ENCODE data around the gene TRABD.

Gene TRABD

DNA sequence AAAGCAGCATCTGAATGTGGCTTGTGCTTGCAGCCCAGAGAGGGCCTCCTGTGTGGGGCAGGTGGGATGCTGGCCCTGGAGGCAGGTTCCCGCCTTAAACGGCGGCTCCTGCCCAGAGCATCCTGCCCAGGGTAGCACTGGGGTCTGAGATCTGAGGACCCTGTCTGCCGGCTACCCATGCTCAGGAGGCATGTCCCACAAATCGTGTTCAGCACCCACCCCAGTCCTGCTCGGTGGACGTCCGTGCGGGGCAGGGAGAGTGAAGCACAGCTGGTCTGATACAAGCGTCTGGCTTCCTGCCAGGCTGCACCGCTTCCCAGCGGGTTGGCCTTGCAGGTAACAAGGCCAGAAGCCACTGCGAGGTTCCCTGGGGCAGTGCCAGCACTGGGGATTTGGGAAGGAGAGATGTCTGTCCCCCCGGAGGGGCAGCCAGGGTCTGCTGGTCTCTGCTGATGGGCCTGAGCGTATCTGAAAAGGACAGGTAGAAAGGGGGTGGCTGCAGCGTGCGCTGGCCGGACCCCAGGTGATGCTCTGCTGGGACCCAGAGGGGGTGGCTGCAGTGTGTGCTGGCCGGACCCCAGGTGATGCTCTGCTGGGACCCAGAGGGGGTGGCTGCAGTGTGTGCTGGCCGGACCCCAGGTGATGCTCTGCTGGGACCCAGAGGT lies 3.6 kb downstream of the TRABD start:
- no peak for DNase-seq (ENCODE audit: low read depth)

DNA sequence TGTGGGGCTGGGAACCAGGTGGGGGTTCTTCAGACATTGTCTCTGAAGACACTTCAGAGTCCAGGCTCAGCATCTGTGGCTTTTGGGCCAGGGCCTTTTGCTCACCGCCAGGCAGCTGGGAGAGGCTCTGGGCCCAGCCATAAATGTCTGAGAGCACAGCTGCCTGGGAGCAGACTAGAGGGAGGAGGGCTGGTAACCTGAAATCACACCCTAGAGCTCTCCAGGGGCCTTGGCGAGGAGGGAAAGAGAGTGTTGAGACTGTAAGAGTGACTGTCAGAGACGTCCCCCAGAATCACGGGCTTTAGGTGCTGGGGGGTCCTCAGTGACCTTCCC lies 4.1 kb downstream of the TRABD start:
- no peak for DNase-seq (ENCODE audit: low read depth)

DNA sequence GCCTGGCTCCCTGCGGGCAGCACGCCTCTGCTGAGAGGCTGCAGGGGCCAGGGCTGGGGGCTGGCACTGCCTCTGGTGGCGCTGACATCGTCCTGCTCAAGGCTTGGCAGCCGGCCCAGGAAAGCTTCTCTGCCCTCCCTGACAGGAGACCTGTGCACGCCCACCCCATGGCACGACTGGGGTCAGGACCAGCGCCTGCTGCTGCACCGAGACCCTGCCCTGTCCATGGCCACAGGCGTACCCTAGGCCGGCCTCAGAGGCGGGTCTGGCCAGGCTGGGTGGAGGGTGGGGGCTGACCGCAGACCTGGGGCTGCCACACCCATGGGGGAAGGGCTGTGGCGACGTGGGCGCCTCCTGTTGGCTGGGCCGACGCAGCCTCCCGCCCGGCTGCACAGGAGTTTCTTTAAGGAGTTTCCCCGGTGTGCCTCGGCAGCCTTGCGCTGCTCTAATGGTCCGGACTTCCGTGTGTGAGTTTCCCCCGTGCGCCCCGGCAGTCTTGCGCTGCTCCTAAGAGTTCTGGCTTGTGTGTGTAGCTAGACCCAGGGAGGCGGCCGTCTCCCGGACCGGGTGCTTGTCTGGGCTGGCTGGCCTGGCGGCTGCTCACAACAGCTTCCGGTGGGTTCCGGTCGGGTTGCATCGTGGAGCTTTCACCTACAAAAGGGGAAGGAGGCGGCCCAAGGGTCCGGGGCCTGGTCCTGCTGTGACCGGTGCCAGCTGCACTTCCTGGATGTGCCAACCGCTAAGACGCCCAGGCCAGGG lies 4.6 kb downstream of the TRABD start:
- DNase-seq (ENCODE audit: low read depth), result peak; percentile 47

DNA sequence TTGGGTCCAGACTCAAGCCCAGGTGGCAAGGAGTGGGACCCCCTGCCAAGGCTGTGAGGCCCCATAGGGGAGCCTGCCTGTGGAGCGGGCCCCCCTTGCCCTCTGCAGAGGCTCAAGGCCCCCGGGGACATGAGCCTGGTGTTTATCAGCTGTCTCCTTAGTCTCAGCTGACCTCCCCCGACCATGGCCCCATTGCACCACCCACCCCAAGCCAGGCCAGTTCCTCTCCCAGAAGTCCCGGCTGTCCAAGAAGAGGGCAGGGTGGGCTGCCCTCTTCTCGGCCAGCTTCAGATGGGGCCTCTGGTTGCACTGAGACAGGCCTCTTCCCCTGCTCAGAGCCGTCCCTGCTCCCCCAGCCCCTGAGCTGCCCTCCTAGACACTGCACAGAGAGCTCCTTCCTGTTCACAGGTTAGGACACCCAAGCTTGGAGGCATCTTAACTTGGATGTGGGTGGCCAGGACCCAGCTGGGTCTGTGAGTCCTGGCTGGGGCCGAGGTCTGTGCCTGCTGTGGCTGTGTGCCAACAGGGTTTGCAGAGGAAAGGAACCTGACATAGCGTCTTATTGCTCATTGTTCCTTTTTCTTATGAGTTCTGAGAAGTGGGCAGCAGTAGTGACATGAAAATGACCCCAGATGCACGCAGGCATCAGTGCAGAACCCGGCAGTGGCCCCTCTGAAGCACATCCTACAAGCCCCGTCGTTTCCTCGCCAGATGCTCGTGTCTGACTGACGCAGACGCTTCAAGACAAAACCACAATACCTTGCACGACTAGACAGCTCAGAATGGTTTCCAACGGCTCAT lies 5.4 kb downstream of the TRABD start:
- peak; percentile 48 for DNase-seq (ENCODE audit: low read depth)

DNA sequence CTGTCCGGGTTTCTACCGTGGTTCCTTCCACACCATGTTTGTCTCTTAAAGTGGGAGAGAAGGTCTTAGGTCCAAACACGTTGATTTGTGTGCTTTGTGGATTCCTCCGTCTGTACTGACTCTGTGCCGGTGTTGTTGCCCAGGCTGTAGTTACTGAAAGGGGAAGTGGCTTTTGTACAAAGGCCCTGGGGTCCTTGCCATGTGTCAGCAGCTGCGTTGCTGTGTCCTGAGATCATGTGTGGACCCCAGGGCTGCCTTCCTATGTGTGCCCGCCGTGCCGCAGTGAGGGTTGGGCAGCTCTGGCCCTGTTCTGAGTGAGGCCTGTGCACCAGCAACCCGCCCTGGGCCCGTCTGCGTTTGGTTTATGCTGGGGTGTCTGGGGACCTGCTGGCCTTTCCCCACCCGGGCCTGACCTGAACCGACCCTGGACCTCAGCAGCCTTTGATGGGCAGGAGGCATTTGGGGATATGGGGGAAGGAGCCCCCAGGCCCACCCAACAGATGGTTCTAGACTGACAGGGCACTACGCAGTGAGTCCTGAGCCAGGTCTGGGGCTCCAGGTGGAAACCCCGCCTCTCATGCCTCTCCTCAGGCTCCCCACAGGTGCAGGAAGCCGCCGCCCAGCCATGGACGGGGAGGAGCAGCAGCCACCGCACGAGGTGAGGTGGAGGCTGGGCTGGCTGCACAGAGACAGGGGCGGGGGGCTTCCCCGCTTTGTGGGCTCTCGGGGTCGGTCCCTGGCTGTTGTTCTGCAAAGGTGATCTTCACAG lies 6.9 kb downstream of the TRABD start:
- DNase-seq (ENCODE audit: low read depth), result no peak

DNA sequence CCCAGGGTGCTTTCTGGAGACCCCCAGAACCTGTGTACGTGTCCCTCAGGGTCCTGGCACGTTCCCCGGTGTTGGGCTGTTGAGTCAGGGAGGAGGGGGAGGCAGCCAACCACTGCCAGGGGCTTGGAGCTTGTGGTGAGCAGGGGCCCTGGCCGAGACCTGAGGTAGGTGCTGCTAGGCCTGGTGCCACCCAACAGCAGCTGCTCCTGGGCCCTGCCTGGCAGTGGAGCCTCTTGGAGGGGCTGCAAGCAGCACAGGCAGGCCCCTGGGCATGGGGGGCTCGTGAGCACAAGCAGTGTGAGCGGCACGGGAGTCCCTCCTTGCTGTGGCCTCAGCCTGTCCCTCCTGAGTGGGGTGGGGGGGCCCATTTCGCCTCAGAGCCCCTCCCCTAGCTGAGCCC lies 7.9 kb downstream of the TRABD start:
- DNase-seq (ENCODE audit: low read depth), result no peak

DNA sequence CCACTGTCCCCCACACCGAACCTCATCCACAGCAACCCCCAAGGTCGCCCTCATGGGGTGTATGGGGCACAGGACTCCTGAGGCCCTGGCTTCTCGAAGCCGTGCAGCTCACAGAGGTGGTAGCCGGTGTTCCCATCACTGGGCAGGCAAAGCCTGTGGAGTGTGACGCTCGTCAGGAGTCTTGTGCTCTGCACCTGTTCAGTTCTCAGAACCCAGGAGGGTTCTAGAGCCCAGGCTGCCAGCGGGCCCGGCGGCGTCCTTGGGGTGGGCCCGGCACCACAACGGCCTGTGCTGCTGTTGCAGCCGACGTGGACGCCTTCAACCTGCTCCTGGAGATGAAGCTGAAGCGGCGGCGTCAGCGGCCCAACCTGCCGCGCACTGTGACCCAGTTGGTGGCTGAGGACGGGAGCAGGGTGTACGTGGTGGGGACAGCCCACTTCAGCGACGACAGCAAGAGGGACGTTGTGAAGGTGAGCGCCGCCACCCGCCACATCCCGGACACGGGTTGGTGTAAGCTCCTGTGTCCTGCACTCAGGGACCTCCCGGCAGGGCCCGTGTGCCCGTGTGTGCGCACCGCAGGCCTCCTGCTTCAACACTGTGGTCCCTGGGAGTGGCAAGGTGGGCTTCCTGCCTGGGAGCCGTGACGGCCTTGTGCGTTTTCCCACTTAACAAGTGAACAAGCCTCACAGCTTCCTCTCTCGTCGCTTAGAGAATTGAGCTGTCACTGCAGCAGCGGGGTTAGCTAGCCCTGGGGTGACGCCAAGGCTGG lies 8.5 kb downstream of the TRABD start:
- DNase-seq (ENCODE audit: low read depth), result no peak

DNA sequence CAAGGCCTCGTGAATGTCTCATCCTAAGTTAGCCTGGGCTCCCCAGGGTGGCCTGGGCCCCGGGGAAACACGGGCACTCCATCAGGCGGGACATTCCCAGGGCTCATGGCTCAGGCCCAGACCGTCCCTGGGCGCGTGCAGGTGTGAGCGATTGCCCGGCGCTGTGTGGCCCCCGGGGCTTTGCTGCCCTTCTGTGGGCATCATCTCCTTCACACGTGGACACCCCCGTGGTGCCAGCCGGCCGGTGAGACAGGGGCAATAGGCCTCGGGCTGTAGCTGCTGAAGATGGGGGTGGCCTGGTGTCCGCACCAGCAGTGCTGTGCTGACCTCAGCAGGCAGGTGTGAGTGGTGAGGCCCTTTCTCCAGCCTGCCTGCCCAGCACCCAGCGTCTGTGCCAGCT lies 10.5 kb downstream of the TRABD start:
- DNase-seq (ENCODE audit: low read depth), result no peak

DNA sequence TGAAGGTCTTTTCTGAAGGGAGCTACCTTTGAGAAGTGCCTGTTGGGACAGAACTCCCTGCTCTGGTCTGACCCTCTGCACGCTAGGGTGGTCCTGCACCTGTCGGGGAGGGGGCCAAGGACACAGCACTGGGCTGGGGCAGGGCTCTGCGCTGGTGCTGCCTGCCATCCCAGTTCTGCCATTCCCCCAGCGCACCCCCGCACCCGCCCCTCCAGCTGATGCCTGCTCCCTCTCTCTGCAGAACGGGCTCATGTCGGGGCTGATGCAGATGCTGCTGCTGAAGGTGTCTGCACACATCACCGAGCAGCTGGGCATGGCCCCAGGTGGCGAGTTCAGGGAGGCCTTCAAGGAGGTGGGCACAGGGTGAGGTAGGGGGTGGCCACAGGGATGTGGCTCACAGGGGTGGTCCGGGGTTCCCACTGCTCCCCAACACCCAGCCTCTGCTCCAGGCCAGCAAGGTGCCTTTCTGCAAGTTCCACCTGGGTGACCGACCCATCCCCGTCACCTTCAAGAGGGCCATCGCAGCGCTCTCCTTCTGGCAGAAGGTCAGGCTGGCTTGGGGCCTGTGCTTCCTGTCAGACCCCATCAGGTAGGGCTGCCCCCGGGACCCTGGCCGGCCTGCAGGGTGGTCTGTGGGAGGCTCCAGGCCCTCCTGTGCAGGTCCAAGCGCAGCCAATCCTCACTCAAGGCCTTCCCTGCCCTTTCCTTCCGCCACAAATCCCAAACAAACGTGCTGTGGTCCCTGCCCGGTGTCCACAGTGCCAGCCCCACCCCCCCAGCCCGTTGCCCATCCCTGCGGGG lies 11.5 kb downstream of the TRABD start:
- DNase-seq (ENCODE audit: low read depth), result no peak

DNA sequence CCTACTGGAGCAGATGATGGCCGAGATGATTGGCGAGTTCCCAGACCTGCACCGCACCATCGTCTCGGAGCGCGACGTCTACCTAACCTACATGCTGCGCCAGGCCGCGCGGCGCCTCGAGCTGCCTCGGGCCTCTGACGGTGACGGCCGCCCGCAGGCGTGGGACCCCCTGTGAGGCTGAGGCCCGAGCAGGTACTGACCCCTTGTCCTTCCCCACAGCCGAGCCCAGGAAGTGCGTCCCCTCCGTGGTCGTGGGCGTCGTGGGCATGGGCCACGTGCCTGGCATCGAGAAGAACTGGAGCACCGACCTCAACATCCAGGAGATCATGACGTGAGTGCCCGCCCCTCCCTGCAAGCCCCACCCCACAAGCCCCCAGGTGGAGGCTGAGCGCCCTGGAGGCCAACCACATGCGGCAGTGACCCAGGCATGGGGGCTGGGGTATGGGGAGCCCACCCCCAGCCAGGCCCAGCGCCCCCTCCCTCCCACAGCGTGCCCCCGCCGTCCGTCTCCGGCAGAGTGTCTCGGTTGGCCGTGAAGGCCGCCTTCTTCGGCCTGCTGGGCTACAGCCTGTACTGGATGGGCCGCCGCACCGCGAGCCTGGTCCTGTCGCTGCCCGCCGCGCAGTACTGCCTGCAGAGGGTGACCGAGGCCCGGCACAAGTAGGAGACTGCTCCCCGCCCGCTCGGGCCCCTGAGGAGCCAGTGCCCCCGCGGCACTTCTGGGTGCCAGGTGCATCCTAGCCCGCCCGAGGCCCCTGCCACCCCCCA lies 12.3 kb downstream of the TRABD start:
- no peak for DNase-seq (ENCODE audit: low read depth)

DNA sequence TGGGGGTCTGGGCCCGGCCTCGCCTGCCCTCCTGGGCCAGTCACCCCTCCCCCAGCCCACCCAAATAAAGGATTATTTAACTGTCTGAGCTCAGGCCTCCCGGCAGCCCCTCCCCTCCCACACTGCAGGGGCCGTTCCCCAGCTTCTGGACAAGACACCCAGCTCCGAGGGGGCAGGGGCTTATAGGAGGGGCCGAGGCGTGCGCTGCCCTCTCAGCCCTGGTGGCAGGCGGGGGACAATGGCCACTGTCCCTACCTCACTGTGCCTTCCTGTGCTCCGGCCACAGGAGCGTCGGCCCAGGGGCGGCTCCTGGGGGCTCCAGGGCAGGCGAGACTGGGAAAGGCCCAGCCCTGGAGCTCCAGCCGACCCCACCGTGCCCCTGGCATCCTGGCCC lies 12.9 kb downstream of the TRABD start:
- DNase-seq (ENCODE audit: low read depth), result no peak

DNA sequence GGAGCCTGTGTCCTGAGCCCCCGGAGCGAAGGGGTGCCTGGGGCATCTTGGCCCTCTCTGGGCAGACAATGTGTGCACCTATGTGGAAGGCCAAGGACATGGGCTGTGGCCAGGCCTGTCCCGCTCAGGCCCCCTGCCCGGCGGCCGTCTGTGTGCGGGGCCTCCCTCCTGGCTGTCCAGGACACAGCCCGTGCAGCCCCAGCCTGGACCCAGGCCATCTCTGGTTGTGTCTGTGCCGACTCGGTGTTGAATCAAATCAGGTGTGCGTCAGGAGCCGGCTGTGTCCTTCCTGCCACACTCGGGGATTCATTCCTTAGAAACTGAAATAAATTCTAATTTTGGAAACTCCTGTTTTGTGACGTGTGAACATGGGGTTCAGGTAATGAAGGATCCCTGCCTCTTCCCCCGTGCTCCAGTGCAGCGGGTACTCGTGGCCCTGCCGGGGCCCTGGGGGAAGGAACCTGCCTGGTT lies 13.6 kb downstream of the TRABD start:
- DNase-seq (ENCODE audit: low read depth), result no peak

DNA sequence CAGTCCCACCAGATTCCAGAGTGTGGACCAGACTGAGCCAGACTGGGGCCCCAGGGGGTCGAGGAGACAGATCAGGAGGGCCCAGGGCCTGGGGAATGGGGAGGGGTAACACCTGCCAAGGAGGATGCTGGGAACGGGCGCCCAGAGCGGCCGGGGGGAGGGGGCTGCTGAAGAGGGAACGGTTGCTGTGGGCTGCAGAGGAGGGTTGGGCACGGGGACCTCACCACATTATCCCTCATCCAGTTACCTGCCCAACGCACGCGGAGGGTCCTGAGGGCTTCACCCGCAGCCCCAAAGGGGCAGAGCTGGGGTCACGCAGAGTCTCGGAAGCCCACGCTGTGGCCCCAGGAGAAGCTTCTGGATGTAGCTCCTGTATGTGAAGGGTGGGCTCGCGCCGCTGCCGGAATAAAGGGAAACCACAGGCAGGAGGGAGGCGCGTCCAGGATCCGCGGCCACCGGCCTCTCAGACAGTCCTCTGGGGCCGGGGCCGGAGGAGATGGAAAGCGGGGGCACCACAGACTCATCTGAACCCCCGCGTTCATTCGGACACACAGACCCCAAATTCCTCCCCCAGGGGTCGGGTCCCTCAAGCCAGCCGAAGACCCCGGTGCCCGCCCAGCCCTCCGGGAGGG lies 14.2 kb downstream of the TRABD start:
- no peak for DNase-seq (ENCODE audit: low read depth)

DNA sequence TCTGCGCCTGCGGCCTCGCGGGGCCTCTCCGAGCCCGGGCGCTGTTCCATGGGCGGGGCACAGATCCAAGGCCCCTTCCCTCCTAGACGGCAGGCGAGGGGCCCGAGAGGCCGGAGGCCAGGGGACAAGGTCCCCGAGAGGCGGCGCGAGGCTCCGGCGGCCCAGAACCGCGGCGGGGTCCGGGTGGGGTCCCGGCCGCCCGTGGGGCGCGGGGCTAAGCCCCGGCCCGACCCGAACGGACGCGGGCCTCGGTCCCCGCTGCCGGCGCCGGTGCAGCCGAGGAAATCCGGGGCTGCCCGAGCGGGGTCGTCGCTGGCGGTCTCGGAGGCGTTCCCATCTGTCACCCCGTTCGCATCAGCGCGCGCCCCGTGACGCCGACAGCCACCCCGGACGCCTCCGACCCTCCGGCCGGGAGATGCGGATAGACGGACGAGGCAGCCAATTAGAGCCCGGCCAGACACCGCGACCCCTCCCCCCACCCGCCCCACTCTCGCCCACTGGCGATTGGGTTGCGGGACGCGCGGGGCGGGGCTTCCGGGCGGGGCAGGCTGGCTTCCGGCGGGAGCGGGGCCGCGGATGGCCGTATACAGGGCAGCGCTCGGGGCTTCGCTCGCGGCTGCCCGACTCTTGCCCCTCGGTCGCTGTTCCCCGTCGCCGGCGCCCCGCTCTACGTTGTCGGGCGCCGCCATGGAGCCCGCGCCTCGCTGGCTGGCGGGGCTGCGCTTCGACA lies 14.9 kb downstream of the TRABD start, which contains the start of gene SELENOO:
Gene SELENOO (plus strand): TSS at position 551 of the 730 bp plus-strand sequence. CDS start 26 bp downstream, at position 577.
- DNase-seq (ENCODE audit: low read depth), result peak; percentile 75

DNA sequence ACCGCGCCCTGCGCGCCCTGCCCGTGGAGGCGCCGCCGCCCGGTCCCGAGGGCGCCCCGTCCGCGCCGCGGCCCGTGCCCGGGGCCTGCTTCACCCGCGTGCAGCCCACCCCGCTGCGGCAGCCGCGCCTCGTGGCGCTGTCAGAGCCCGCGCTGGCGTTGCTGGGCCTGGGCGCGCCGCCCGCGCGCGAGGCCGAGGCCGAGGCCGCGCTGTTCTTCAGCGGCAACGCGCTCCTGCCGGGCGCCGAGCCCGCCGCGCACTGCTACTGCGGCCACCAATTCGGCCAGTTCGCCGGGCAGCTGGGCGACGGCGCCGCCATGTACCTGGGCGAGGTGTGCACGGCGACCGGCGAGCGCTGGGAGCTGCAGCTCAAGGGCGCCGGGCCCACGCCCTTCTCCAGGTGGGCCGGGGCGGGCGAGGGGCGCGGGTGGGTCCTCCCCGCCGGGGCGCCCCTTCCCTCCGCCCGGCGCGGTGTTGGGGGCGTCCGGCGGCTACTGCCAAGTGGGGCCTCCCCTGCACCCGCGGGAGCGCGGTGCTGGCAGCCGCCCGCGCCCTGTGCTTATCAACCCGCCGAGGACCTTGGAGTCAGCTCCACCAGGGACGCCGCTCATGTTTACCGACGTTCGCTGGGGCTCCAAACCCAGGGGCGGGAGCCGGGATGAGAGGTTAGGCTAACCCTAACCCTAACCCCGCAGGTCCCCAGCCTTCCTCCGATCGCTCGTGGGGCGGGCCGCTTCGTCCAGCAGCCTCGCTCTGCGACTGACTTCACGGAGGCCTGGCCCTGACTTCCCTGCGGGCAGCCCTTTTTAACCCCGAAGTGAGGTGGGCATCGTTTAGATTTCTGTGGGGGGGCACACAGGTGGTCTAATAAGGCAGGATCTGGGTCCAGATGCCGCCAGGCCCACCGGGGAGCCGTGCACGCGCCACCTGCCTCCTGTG lies 15.7 kb downstream of the TRABD start:
- no peak for DNase-seq (ENCODE audit: low read depth)

DNA sequence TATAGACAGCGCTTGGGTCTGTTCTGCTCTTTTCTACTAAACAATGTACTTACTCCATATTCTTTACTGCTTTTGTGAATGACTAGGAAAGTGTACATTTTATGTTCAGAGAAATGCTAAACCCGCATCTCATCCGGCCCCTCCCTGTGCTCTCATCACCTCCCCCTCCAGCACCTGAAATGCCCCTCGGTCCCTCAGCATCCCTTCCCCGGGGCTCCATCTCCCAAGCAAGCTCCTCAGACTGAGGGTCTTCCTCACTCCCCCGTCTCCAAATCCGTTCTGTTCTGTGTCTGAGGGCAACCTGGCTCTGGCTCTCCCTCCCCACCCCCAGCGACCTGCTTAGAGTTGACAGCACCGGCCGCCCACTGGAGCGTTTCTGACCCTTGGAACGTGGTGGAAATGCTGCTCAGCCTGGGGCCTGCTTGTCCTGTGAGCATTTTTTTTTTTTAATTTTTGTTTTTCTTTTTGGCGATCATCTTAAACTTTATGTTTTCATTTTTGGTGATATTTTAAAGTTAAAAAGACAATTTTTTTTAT lies 16.5 kb downstream of the TRABD start:
- DNase-seq (ENCODE audit: low read depth), result no peak

DNA sequence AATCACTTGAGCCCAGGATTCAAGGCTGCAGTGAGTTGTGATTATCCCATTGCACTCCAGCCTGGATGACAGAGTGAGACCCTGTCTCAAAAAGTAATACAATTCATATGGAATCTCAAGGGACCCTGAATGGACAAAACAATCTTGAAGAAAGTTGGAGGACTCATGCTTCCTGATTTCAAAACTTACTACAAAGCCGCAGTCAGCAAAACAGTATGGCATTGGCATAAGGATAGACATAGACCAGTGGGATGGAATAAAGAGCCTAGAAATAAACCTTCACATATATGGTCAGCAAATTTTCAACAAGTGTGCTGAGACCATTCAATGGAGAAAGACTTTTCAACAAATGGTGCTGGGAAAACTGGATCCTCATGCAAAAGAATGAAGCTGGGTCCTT lies 17.6 kb downstream of the TRABD start:
- DNase-seq (ENCODE audit: low read depth), result no peak
